HG03060 (cell line): Measurements from ENCODE around the gene KCTD13.
"Not testable (repeated sequence)": the region's sequence is repeated elsewhere in the genome, so short reads cannot be mapped to it uniquely, and the experiment has no call there.

Source experiments
- ATAC-seq: cut with Tn5 transposase; IDR thresholded peaks from one replicate; pipeline ENCODE4 v1.9.1; 2021; ENCODE audit warnings: low read depth, moderate number of reproducible peaks; ENCODE audit not compliant: unreplicated experiment

Gene KCTD13

GRCh38 chr16:29947897-29948296, 21.9 kb upstream of the KCTD13 start:
- no peak for ATAC-seq

DNA sequence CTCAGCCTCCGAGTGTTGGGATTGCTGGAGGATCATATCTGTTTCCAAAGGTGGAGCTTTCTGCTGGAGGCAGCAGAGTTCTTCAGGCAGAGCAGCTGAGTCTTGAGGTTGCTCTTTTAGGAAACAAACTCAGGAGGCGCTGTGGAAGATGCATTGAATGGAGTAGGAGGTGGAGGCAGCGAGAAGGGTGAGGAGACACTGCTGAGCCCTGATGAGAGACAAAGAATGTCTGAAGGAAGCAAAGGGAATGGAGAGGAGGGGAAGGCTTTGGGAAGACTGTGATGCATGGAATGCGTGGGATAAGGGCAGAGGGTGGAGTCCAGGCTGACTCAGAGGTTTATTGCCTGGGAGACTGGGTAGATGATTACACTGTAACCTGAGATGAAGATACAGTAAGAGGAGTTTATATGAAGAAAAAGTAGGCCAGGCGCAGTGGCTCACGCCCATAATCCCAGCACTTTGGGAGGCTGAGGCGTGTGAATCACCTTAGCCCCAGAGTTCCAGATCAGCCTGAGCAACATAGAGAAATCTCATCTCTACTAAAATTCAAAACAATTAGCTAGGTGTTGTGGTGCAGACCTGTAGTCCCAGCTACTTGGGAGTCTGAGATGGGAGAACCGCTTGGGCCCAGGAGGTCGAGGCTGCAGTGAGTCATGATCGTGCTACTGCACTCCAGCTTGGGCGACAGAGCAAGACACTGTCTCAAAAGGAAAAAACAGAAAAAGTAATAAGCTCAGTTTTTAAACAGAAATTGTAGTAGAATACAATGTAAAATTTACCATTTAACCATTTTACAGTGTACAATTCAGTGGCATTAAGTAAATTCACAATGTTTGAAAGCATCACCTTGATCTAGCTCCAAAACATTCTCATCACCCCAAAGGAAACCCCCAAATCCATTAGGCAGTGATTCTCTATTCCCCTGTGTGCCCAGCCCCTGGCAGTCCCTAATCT, 18.1 kb upstream of the KCTD13 start:
- ATAC-seq = no peak

DNA sequence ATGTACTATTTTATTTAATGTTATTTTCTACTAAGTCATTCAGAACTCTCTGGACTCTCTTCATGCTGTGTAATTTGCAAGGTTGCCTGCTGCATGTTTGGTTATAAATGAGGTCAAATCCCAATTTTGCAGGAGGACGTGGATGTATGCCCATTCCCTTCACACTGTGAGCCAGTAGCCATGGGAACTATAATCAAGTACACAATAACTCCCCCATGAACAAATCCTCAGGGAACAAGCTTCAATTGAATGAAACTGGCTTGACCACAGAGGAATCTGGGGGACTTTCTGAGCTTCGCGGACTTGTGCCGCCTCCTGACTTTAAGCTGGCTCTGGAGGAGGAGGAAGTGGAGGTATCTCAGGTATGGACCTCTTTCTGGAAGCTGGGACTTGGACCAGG, 14.6 kb upstream of the KCTD13 start:
- ATAC-seq = no peak

DNA sequence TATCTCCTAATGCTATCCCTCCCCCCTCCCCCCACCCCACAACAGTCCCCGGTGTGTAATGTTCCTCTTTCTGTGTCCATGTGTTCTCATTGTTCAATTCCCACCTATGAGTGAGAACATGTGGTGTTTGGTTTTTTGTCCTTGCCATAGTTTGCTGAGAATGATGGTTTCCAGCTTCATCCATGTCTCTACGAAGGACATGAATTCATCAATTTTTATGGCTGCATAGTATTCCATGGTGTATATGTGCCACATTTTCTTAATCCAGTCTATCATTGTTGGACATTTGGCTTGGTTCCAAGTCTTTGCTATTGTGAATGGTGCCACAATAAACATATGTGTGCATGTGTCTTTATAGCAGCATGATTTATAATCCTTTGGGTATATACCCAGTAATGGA, 5.7 kb upstream of the KCTD13 start:
- ATAC-seq = not testable (repeated sequence)

GRCh38 chr16:29927070-29927905, 1.3 kb upstream of the KCTD13 start:
- ATAC-seq = no peak

- no peak for ATAC-seq
Observed at GRCh38 chr16:29926711-29927052, 656 bp upstream of the KCTD13 start.

- no peak for ATAC-seq
Observed at GRCh38 chr16:29925105-29925756, 795 bp downstream of the KCTD13 start.

GRCh38 chr16:29922986-29923501, 3.0 kb downstream of the KCTD13 start:
- ATAC-seq = no peak

DNA sequence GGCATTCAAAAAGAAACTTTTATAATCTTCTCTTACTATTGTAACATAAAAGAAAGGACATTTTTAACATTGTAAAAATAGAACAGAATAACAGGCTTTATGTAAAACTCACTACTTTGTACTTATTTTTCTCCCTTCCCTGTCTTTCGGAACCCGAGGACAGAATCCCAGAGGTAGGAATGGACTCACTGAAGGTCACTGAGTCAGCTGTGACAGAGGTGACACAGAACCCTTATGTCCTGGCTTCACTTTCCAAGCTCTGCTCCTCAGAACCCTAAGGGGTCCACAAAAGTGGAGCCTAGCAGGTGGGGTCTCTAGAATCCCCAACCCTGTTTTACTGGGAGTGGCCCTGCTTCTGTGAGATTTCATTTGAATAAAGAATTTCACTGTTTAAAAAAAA, 3.7 kb downstream of the KCTD13 start:
- no peak for ATAC-seq

DNA sequence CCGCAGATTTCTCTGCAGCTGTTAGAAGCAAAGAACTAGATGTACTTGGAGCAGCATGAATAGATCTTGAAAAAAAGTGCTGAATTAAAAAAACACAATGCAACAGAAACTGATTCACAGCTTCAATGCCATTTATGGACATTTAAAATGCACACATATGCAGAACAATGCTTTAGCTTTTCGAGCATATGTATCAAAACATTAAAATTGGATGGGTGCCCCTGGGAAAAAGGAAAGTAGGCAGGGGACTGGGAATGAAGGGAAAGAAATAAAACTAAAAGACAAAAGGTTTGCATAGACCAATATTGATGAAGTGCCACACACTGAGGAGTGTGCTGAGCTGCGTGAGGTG, 5.0 kb downstream of the KCTD13 start:
- ATAC-seq = no peak

- no peak for ATAC-seq
Observed at GRCh38 chr16:29920288-29921033, 5.6 kb downstream of the KCTD13 start.

GRCh38 chr16:29916979-29917378, 9.0 kb downstream of the KCTD13 start:
- ATAC-seq = no peak

GRCh38 chr16:29915590-29916247, 10.3 kb downstream of the KCTD13 start:
- ATAC-seq = no peak

DNA sequence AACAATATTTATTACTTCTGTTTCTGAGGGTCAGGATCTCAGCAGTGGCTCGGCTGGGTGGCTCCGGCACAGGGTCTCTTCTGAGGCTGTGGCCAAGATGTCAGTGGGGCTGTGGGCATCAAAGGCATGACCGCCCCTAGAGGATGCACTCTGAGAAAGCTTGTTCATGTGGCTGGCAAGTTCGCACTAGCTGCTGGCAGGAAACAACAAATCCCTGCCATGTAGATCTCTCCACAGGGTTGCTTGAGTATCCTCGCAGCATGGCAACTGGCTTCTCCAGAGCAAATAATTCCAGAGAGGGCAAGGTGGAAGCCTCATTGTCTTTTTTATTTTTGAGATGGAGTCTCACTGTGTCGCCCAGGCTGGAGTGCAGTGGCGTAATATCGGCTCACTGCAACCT, 12.5 kb downstream of the KCTD13 start:
- ATAC-seq = no peak

GRCh38 chr16:29912087-29912486, 13.9 kb downstream of the KCTD13 start:
- ATAC-seq = no peak

DNA sequence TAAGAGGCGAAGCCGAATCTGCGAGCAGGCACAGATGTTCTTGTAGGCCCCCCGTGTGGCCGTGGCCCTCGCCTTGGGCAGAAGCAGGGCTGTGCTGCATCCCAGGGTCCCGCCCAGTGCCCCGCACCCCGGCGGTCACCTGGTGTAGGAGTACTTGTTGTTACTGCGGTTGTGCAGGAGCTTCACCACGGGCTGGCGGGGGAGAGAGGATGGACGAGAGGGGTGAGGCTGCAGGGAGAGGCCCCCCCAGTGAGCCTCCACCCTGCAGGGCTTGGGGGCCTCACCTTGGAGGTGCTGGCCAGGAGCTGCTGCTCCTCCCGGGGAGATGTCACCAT, 14.4 kb downstream of the KCTD13 start:
- ATAC-seq = no peak

DNA sequence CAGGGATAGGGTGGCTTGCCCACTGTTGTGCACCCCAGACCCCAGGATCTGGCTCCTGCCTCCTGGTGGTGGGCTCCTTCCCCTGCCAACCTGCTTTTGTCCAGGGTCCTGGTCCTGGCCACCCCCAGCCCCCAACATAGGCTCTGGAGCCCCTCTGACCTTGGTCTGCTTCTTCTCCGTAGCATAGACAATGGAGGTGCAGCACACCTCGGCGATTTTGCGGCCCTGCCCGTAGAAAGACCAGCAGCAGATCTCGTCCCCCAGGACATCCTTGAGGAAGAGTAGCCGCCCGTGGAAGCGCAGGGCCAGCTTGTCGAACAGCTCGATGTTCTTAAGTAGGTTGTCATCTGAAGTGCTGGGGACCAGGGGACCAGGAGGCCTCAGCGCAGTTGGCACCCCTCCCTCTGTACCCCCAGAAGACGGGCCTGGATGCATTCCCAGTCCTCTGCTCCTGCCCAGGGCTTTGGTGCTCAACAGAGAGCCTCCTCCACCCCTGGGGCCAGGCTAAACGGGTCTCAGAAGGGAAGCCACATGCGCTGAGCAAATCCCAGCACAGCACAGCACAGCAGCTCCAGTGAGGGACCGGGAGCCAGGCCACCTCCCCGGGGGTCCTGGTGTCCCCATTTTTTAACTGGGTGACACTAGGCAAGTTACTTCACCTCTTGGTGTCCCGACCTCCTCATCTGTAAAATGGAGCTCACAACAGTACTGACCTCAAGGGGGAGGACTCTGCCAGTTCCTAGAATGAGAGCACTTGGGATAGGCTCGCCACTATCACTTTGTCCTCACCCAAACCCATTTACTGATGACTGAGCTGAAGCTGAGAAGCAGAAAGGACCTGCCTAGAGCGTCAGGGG, 15.0 kb downstream of the KCTD13 start:
- no peak for ATAC-seq

DNA sequence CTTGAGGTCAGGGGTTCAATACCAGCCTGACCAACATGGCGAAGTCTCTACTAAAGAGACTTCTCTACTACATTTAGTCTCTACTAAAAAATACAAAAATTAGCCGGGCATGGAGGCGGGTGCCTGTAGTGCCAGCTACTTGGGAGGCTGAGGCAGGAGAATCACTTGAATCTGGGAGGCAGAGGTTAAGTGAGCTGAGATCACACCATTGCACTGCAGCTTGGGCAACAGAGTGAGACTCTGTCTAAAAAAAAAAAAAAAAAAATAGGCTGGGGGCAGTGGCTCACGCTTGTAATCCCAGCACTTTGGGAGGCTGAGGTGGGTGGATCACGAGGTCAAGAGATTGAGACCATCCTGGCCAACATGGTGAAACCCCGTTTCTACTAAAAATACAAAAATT, 16.2 kb downstream of the KCTD13 start:
- ATAC-seq = not testable (repeated sequence)

DNA sequence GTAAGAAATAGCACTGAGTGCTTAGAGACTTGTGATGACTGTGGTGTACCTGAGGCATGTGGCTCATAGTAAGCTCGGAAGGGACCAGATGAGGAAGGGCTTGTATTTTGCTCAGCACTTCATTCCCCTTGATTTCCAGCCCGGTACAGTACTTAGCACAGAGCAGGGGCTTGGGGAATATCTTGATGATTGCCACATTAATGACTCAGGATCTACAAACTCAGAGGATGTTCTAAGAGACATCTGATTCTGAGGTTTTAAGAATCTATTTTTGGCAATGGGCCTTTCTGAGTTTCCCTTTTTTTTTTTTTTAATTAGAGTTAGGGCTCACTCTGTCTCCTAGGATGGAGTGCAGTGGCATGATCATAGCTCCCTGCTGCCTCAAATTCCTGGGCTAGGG, 16.6 kb downstream of the KCTD13 start:
- no peak for ATAC-seq
